ENCODE measurements around the gene WTAP. TPM values are rescaled to one million over a fixed set of nuclear protein-coding genes. Genes with fewer than 3 reads are reported as not detected.

The WTAP gene
- total RNA-seq, 1 experiment from 2014 or later: 138 TPM

DNA sequence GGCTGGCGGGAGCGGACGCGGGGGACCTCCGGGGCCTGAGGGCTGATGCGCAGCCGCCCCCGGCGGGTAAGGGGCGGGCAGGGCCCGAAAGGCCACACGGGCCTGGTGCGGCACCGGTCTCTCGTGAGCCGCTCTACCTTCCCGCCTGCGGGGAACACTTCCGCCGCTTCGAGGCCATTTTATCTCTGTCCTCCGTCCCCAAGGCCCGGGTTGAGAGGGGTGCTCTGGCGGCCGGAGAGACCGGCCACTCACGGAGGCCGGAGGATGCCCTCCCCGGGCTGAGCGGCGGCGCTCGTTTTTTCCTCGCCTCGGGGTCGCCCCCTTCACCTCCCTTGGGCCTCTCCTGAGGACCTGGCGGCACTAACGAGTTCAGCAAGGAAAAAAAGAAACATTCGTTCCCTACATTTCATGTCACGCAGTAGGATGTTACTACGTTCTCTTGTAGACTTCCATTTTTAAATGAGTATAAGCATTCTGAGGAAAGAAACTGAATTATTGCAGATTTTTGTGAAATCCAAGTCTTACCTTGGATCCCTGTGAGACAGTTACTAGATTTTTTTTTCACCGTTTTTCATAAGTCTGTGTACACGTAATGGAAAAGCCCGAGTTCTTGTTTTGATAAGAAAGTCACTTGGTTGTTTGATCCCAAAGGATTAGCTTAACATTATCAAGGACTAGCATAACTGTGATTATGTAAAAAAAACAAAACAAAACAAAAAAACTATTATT lies 575 bp downstream of the WTAP start:
- Histone ChIP-seq H2BK15ac (ENCODE audit: low read depth, low read length) (no peak overlapping the region), H3K56ac (ENCODE audit: insufficient read length, low read depth, low read length) (no peak overlapping the region), H3K9ac (ENCODE audit: extremely low read depth, insufficient read length, low read length) (peak overlapping the region; percentile 99), H3T11ph (ENCODE audit: low read length) (no peak overlapping the region), H3K9me3 (ENCODE audit: control insufficient read depth, low read depth, low read length) (no peaks in the 10 kb centered on the region), H2AK5ac (ENCODE audit: insufficient read length, low read length) (no peak overlapping the region), H4K20me1 (ENCODE audit: control insufficient read depth, insufficient read depth, insufficient read length) (no peaks in the 10 kb centered on the region), H3K79me1 (ENCODE audit: insufficient read depth, low read depth, low read length, poor library complexity, severe bottlenecking) (no peaks in the 10 kb centered on the region), H3K4ac (ENCODE audit: low read depth, low read length) (no peak overlapping the region), H3K27me3 (ENCODE audit: insufficient read depth, low read length) (no peaks in the 10 kb centered on the region), H3K4me1 (ENCODE audit: insufficient read depth, low read length) (no peaks in the 10 kb centered on the region), H3K23ac (ENCODE audit: insufficient read length, low read depth, low read length) (no peak overlapping the region), H3K23me2 (ENCODE audit: insufficient read length, low read depth, low read length, poor library complexity, severe bottlenecking) (peaks cover 3% of the 10 kb centered on the region), H2BK20ac (ENCODE audit: low read depth, low read length, poor library complexity, severe bottlenecking) (no peak overlapping the region), H2AFZ (ENCODE audit: low read length) (no peak overlapping the region), H2BK120ac (ENCODE audit: low read depth, low read length, poor library complexity, severe bottlenecking) (no peak overlapping the region), H4K91ac (ENCODE audit: insufficient read length, low read depth, low read length) (no peak overlapping the region), H4K8ac (replicated peaks; ENCODE audit: insufficient read length, low read depth, low read length) (no peak overlapping the region), H3K27ac (ENCODE audit: insufficient read length, low read depth, low read length) (peak overlapping the region; percentile 49), H2BK5ac (ENCODE audit: insufficient read length, low read length) (no peak overlapping the region), H3K14ac (ENCODE audit: insufficient read depth, low read length) (peak overlapping the region; percentile 92), H2BK12ac (ENCODE audit: insufficient read length, low read depth, low read length) (no peak overlapping the region), H3K18ac (ENCODE audit: insufficient read length, low read depth, low read length) (peak overlapping the region; percentile 90), H3K4me2 (ENCODE audit: insufficient read depth, insufficient read length, low read length) (peak overlapping the region; percentile 88), H4K5ac (ENCODE audit: insufficient read length, low read depth, low read length) (no peak overlapping the region), H3K79me2 (ENCODE audit: insufficient read depth, low read length) (peaks cover 55% of the 10 kb centered on the region)
- TF ChIP-seq, protein P1, sequence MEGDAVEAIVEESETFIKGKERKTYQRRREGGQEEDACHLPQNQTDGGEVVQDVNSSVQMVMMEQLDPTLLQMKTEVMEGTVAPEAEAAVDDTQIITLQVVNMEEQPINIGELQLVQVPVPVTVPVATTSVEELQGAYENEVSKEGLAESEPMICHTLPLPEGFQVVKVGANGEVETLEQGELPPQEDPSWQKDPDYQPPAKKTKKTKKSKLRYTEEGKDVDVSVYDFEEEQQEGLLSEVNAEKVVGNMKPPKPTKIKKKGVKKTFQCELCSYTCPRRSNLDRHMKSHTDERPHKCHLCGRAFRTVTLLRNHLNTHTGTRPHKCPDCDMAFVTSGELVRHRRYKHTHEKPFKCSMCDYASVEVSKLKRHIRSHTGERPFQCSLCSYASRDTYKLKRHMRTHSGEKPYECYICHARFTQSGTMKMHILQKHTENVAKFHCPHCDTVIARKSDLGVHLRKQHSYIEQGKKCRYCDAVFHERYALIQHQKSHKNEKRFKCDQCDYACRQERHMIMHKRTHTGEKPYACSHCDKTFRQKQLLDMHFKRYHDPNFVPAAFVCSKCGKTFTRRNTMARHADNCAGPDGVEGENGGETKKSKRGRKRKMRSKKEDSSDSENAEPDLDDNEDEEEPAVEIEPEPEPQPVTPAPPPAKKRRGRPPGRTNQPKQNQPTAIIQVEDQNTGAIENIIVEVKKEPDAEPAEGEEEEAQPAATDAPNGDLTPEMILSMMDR (conservative IDR thresholded peaks at IDR 0.05): no peak
- DNase-seq: no peak
- Mint-ChIP-seq H3K4me1 (peaks cover 24 to 31% of the 10 kb centered on the region in 2 experiments), H3K36me3 (ENCODE audit: insufficient read depth in 1 of 3, low read depth in 3 of 3) (peaks cover 18 to 29% (median 25%) of the 10 kb centered on the region in 3 experiments), H3K9me3 (no peaks in the 10 kb centered on the region; a peak in 2 of 5 replicates), H3K27me3 (ENCODE audit: low read depth) (no peaks in the 10 kb centered on the region; the same call in 1 of the 2 replicates), H3K27ac (peak overlapping the region; percentile 90 to 94 (median 94)), H3K4me3 (peak overlapping the region; percentile 93 to 97)
- no CpG with 5 or more reads among the region's 44 CpGs for WGBS (ENCODE audit: extremely low coverage, insufficient read length, low lambda C conversion rate)

Measured in H9 (cell line).